ENCODE results near the gene ASTN1.

The ASTN1 gene

GRCh38 chr1:176993587-176993986 lies 170.9 kb downstream of the ASTN1 start:
- FAIRE-seq (no peak), DNase-seq (ENCODE audit: insufficient read length, low spot score) (no peak)
- TF ChIP-seq POU2F2 (IDR thresholded peaks at IDR 0.05; ENCODE audit: low read depth, low read length) = no peak
- TF ChIP-seq SPI1 (IDR thresholded peaks at IDR 0.05; ENCODE audit: low read depth, low read length) = 0 out of 2 replicates have a peak, but pooled peaks have one; percentile 14

GRCh38 chr1:176989754-176990153 lies 174.8 kb downstream of the ASTN1 start:
- FAIRE-seq (no peak), DNase-seq (ENCODE audit: insufficient read length, low spot score) (no peak)
- no peak for TF ChIP-seq PAX5 (IDR thresholded peaks at IDR 0.05; ENCODE audit: insufficient read depth, low read length, severe bottlenecking)
- TF ChIP-seq TAF1 (IDR thresholded peaks at IDR 0.05; ENCODE audit: low read depth, low read length) = no peak
- no peak for TF ChIP-seq POLR2AphosphoS5 (IDR thresholded peaks at IDR 0.05; ENCODE audit: low read depth, low read length)

GRCh38 chr1:176989023-176989422 lies 175.5 kb downstream of the ASTN1 start:
- FAIRE-seq = no peak
- no peak for DNase-seq (ENCODE audit: insufficient read length, low spot score)
- TF ChIP-seq POU2F2 (IDR thresholded peaks at IDR 0.05; ENCODE audit: low read depth, low read length) = no peak

GRCh38 chr1:176987016-176987415 lies 177.5 kb downstream of the ASTN1 start:
- no peak for FAIRE-seq
- DNase-seq (ENCODE audit: insufficient read length, low spot score) = no peak
- TF ChIP-seq POLR2AphosphoS5 (IDR thresholded peaks at IDR 0.05; ENCODE audit: low read depth, low read length) = no peak
- TF ChIP-seq TAF1 (IDR thresholded peaks at IDR 0.05; ENCODE audit: low read depth, low read length) = no peak
- TF ChIP-seq POLR2A (IDR thresholded peaks at IDR 0.05; ENCODE audit: low read depth, low read length) = no peak
- no peak for TF ChIP-seq PAX5 (IDR thresholded peaks at IDR 0.05; ENCODE audit: insufficient read depth, low read length, severe bottlenecking)
- TF ChIP-seq SPI1 (IDR thresholded peaks at IDR 0.05; ENCODE audit: low read depth, low read length) = no peak
- no peak for TF ChIP-seq POU2F2 (IDR thresholded peaks at IDR 0.05; ENCODE audit: low read depth, low read length)

- FAIRE-seq (no peak), DNase-seq (ENCODE audit: insufficient read length, low spot score) (no peak)
- TF ChIP-seq POLR2AphosphoS5 (IDR thresholded peaks at IDR 0.05; ENCODE audit: low read depth, low read length) (no peak), POU2F2 (IDR thresholded peaks at IDR 0.05; ENCODE audit: low read depth, low read length) (no peak), SPI1 (IDR thresholded peaks at IDR 0.05; ENCODE audit: low read depth, low read length) (no peak), TAF1 (IDR thresholded peaks at IDR 0.05; ENCODE audit: low read depth, low read length) (no peak), POLR2A (IDR thresholded peaks at IDR 0.05; ENCODE audit: low read depth, low read length) (no peak), PAX5 (IDR thresholded peaks at IDR 0.05; ENCODE audit: insufficient read depth, low read length, severe bottlenecking) (no peak)
These were observed 180.8 kb downstream of the ASTN1 start for GRCh38 chr1:176983731-176984130.

GRCh38 chr1:176976771-176977170 lies 187.7 kb downstream of the ASTN1 start:
- DNase-seq (ENCODE audit: insufficient read length, low spot score) = no peak
- no peak for TF ChIP-seq POU2F2 (IDR thresholded peaks at IDR 0.05; ENCODE audit: low read depth, low read length)
- no peak for FAIRE-seq

GRCh38 chr1:176976225-176976624 lies 188.3 kb downstream of the ASTN1 start:
- TF ChIP-seq PAX5 (IDR thresholded peaks at IDR 0.05; ENCODE audit: insufficient read depth, low read length, severe bottlenecking) (no peak), POLR2AphosphoS5 (IDR thresholded peaks at IDR 0.05; ENCODE audit: low read depth, low read length) (no peak), POU2F2 (IDR thresholded peaks at IDR 0.05; ENCODE audit: low read depth, low read length) (no peak), POLR2A (IDR thresholded peaks at IDR 0.05; ENCODE audit: low read depth, low read length) (no peak), SPI1 (IDR thresholded peaks at IDR 0.05; ENCODE audit: low read depth, low read length) (no peak), TAF1 (IDR thresholded peaks at IDR 0.05; ENCODE audit: low read depth, low read length) (no peak)
- FAIRE-seq (no peak), DNase-seq (ENCODE audit: insufficient read length, low spot score) (no peak)

GRCh38 chr1:176964687-176965086 lies 199.8 kb downstream of the ASTN1 start:
- no peak for TF ChIP-seq POU2F2 (IDR thresholded peaks at IDR 0.05; ENCODE audit: low read depth, low read length)
- no peak for TF ChIP-seq TAF1 (IDR thresholded peaks at IDR 0.05; ENCODE audit: low read depth, low read length)
- no peak for TF ChIP-seq SPI1 (IDR thresholded peaks at IDR 0.05; ENCODE audit: low read depth, low read length)
- no peak for TF ChIP-seq POLR2AphosphoS5 (IDR thresholded peaks at IDR 0.05; ENCODE audit: low read depth, low read length)
- TF ChIP-seq POLR2A (IDR thresholded peaks at IDR 0.05; ENCODE audit: low read depth, low read length) = no peak
- TF ChIP-seq PAX5 (IDR thresholded peaks at IDR 0.05; ENCODE audit: insufficient read depth, low read length, severe bottlenecking) = no peak
- no peak for FAIRE-seq
- no peak for DNase-seq (ENCODE audit: insufficient read length, low spot score)

- FAIRE-seq (no peak), DNase-seq (ENCODE audit: insufficient read length, low spot score) (no peak)
- no peak for TF ChIP-seq TAF1 (IDR thresholded peaks at IDR 0.05; ENCODE audit: low read depth, low read length)
- no peak for TF ChIP-seq SPI1 (IDR thresholded peaks at IDR 0.05; ENCODE audit: low read depth, low read length)
- TF ChIP-seq PAX5 (IDR thresholded peaks at IDR 0.05; ENCODE audit: insufficient read depth, low read length, severe bottlenecking) = no peak
- TF ChIP-seq POLR2A (IDR thresholded peaks at IDR 0.05; ENCODE audit: low read depth, low read length) = no peak
- no peak for TF ChIP-seq POU2F2 (IDR thresholded peaks at IDR 0.05; ENCODE audit: low read depth, low read length)
These were observed 201.3 kb downstream of the ASTN1 start for GRCh38 chr1:176963181-176963580.

GRCh38 chr1:176961678-176962077 lies 202.8 kb downstream of the ASTN1 start:
- DNase-seq (ENCODE audit: insufficient read length, low spot score) (no peak), FAIRE-seq (no peak)
- no peak for TF ChIP-seq POLR2A (IDR thresholded peaks at IDR 0.05; ENCODE audit: low read depth, low read length)
- no peak for TF ChIP-seq TAF1 (IDR thresholded peaks at IDR 0.05; ENCODE audit: low read depth, low read length)
- TF ChIP-seq POU2F2 (IDR thresholded peaks at IDR 0.05; ENCODE audit: low read depth, low read length) = no peak
- no peak for TF ChIP-seq PAX5 (IDR thresholded peaks at IDR 0.05; ENCODE audit: insufficient read depth, low read length, severe bottlenecking)
- no peak for TF ChIP-seq POLR2AphosphoS5 (IDR thresholded peaks at IDR 0.05; ENCODE audit: low read depth, low read length)
- no peak for TF ChIP-seq SPI1 (IDR thresholded peaks at IDR 0.05; ENCODE audit: low read depth, low read length)

GRCh38 chr1:176959191-176959820 lies 205.2 kb downstream of the ASTN1 start:
- TF ChIP-seq PAX5 (IDR thresholded peaks at IDR 0.05; ENCODE audit: insufficient read depth, low read length, severe bottlenecking) = no peak
- TF ChIP-seq POLR2AphosphoS5 (IDR thresholded peaks at IDR 0.05; ENCODE audit: low read depth, low read length) = no peak
- TF ChIP-seq POU2F2 (IDR thresholded peaks at IDR 0.05; ENCODE audit: low read depth, low read length) = no peak
- no peak for TF ChIP-seq POLR2A (IDR thresholded peaks at IDR 0.05; ENCODE audit: low read depth, low read length)
- no peak for TF ChIP-seq SPI1 (IDR thresholded peaks at IDR 0.05; ENCODE audit: low read depth, low read length)
- TF ChIP-seq TAF1 (IDR thresholded peaks at IDR 0.05; ENCODE audit: low read depth, low read length) = no peak
- FAIRE-seq = no peak
- DNase-seq (ENCODE audit: insufficient read length, low spot score) = no peak

Measured in GM12891 (cell line).